GM19468 (cell line): ENCODE measurements around the gene F11.
"Not testable (repeated sequence)": the region's sequence is repeated elsewhere in the genome, so short reads cannot be mapped to it uniquely, and the experiment has no call there.

ENCODE experiments used
- ATAC-seq: cut with Tn5 transposase; IDR thresholded peaks from one replicate; pipeline ENCODE4 v1.9.1; 2021; ENCODE audit warnings: mild to moderate bottlenecking, moderate library complexity, moderate number of reproducible peaks; ENCODE audit not compliant: unreplicated experiment; ENCODE audit errors: extremely low read depth

Gene F11

GRCh38 chr4:186249785-186250754, 15.9 kb upstream of the F11 start:
- ATAC-seq, result no peak

GRCh38 chr4:186250760-186251159, 15.2 kb upstream of the F11 start:
- ATAC-seq, result no peak

- ATAC-seq, result no peak
Observed at GRCh38 chr4:186255122-186255521, 10.9 kb upstream of the F11 start.

GRCh38 chr4:186258216-186258811, 7.7 kb upstream of the F11 start:
- ATAC-seq, result no peak

- ATAC-seq, result no peak
Observed at GRCh38 chr4:186260117-186260503, 5.9 kb upstream of the F11 start.

GRCh38 chr4:186260504-186261448, 5.2 kb upstream of the F11 start:
- no peak for ATAC-seq

- no peak for ATAC-seq
Observed at GRCh38 chr4:186264660-186265059, 1.3 kb upstream of the F11 start.

- ATAC-seq, result not testable (repeated sequence)
Observed at GRCh38 chr4:186265250-186265649, 739 bp upstream of the F11 start.

- ATAC-seq, result no peak
Observed at GRCh38 chr4:186266729-186267456, 904 bp downstream of the F11 start.

- ATAC-seq, result no peak
Observed at GRCh38 chr4:186271081-186271678, 5.2 kb downstream of the F11 start.

- no peak for ATAC-seq
Observed at GRCh38 chr4:186272699-186273391, 6.9 kb downstream of the F11 start.

GRCh38 chr4:186273392-186273789, 7.4 kb downstream of the F11 start:
- not testable (repeated sequence) for ATAC-seq

- ATAC-seq, result no peak
Observed at GRCh38 chr4:186283311-186283710, 17.3 kb downstream of the F11 start.

GRCh38 chr4:186285147-186285546, 19.2 kb downstream of the F11 start:
- no peak for ATAC-seq

GRCh38 chr4:186286581-186286980, 20.6 kb downstream of the F11 start:
- ATAC-seq, result no peak

- ATAC-seq, result no peak
Observed at GRCh38 chr4:186291256-186291890, 25.4 kb downstream of the F11 start.

- no peak for ATAC-seq
Observed at GRCh38 chr4:186294160-186294559, 28.2 kb downstream of the F11 start.

- no peak for ATAC-seq
Observed at GRCh38 chr4:186296481-186296880, 30.5 kb downstream of the F11 start.
